A673 (cell line): ENCODE results near the gene PWWP2B.

Source experiments
- EZH2 ChIP-seq: fragments of 200-600 bp; sonication (generic); IDR thresholded peaks from 2 replicates; pipeline ENCODE4 v1.6.1; 2017; ENCODE audit warnings: borderline replicate concordance, low read depth, mild to moderate bottlenecking, mixed read lengths, antibody characterized with exemption, low read length; ENCODE audit not compliant: poor library complexity, severe bottlenecking
- TF ChIP-seq, protein P1 (sequence below): fragments of 300-800, 200-600 bp; sonication (generic); conservative IDR thresholded peaks from 2 replicates; pipeline ENCODE4 v1.5.1; 2017; ENCODE audit warnings: low read depth, mild to moderate bottlenecking, antibody characterized with exemption, low read length, moderate library complexity, mixed read lengths

- TF ChIP-seq, protein P1, sequence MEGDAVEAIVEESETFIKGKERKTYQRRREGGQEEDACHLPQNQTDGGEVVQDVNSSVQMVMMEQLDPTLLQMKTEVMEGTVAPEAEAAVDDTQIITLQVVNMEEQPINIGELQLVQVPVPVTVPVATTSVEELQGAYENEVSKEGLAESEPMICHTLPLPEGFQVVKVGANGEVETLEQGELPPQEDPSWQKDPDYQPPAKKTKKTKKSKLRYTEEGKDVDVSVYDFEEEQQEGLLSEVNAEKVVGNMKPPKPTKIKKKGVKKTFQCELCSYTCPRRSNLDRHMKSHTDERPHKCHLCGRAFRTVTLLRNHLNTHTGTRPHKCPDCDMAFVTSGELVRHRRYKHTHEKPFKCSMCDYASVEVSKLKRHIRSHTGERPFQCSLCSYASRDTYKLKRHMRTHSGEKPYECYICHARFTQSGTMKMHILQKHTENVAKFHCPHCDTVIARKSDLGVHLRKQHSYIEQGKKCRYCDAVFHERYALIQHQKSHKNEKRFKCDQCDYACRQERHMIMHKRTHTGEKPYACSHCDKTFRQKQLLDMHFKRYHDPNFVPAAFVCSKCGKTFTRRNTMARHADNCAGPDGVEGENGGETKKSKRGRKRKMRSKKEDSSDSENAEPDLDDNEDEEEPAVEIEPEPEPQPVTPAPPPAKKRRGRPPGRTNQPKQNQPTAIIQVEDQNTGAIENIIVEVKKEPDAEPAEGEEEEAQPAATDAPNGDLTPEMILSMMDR = no peak
- TF ChIP-seq EZH2 = no peak
Measured at GRCh38 chr10:132363921-132364593, 32.9 kb upstream of the PWWP2B start.
